ENCODE measurements around the gene CYP19A1.
A peak's percentile ranks its signal among the peaks of the same experiment; 100 is the strongest.

CYP19A1 gene

GRCh38 chr15:51338496-51338895 is at the start of gene CYP19A1:
CYP19A1 (minus strand) TSS chr15:51338596; CDS start chr15:51242912, 95,684 bp downstream.
- no peak for DNase-seq

GRCh38 chr15:51387699-51388041 is 49.3 kb upstream of the CYP19A1 start:
- DNase-seq = no peak

GRCh38 chr15:51386960-51387698 is 48.7 kb upstream of the CYP19A1 start:
- DNase-seq = no peak

GRCh38 chr15:51386486-51386885 is 48.1 kb upstream of the CYP19A1 start:
- no peak for DNase-seq

GRCh38 chr15:51386029-51386428 is 47.6 kb upstream of the CYP19A1 start:
- DNase-seq = no peak

- peak; percentile 80 for DNase-seq
Observed at GRCh38 chr15:51382787-51383186, 44.4 kb upstream of the CYP19A1 start.

- DNase-seq = peak; percentile 90
Observed at GRCh38 chr15:51380999-51381806, 42.8 kb upstream of the CYP19A1 start.

GRCh38 chr15:51379390-51379789 is 41.0 kb upstream of the CYP19A1 start:
- no peak for DNase-seq

- DNase-seq = no peak
Observed at GRCh38 chr15:51378406-51378805, 40.0 kb upstream of the CYP19A1 start.

GRCh38 chr15:51377038-51377786 is 38.8 kb upstream of the CYP19A1 start:
- no peak for DNase-seq

- peak; percentile 52 for DNase-seq
Observed at GRCh38 chr15:51375966-51376640, 37.7 kb upstream of the CYP19A1 start.

- peak; percentile 96 for DNase-seq
Observed at GRCh38 chr15:51374131-51374530, 35.7 kb upstream of the CYP19A1 start.

GRCh38 chr15:51371266-51371665 is 32.9 kb upstream of the CYP19A1 start:
- DNase-seq = no peak

GRCh38 chr15:51369451-51369761 is 31.0 kb upstream of the CYP19A1 start:
- DNase-seq = peak; percentile 69

GRCh38 chr15:51368751-51369450 is 30.5 kb upstream of the CYP19A1 start:
- DNase-seq = peak; percentile 36

GRCh38 chr15:51368307-51368706 is 29.9 kb upstream of the CYP19A1 start:
- DNase-seq = no peak

GRCh38 chr15:51367322-51367976 is 29.1 kb upstream of the CYP19A1 start:
- peak; percentile 41 for DNase-seq

- DNase-seq = peak; percentile 88
Observed at GRCh38 chr15:51366920-51367319, 28.5 kb upstream of the CYP19A1 start.

- DNase-seq = peak; percentile 46
Observed at GRCh38 chr15:51366071-51366470, 27.7 kb upstream of the CYP19A1 start.

GRCh38 chr15:51365417-51365816 is 27.0 kb upstream of the CYP19A1 start:
- DNase-seq = no peak

- DNase-seq = no peak
Observed at GRCh38 chr15:51363383-51363782, 25.0 kb upstream of the CYP19A1 start.

- DNase-seq = no peak
Observed at GRCh38 chr15:51359981-51360380, 21.6 kb upstream of the CYP19A1 start.
